ENCODE measurements around the gene PRKD1.

PRKD1 gene

GRCh38 chr14:29930283-29930682, 2.6 kb upstream of the PRKD1 start:
- Histone ChIP-seq H3K9me3 (ENCODE audit: insufficient read depth, low read length, severe bottlenecking) (no peaks in the 10 kb centered on the region), H3K27ac (ENCODE audit: low read length) (no peak overlapping the region), H3K4me2 (ENCODE audit: insufficient read depth, low read length) (no peak overlapping the region), H3K36me3 (ENCODE audit: insufficient read depth, low read length) (no peaks in the 10 kb centered on the region), H4K20me1 (ENCODE audit: insufficient read depth, low read length) (no peaks in the 10 kb centered on the region), H3K79me2 (ENCODE audit: insufficient read depth, low read length) (no peaks in the 10 kb centered on the region), H3K9ac (ENCODE audit: low read depth, low read length) (no peak overlapping the region), H3K4me1 (ENCODE audit: insufficient read depth, low read length) (no peaks in the 10 kb centered on the region), H2AFZ (ENCODE audit: low read depth, low read length) (no peak overlapping the region), H3K4me3 (ENCODE audit: low read depth in 1 of 2, low read length in 2 of 2) (no peak overlapping the region), H3K27me3 (ENCODE audit: insufficient read depth, low read length, poor library complexity) (no peaks in the 10 kb centered on the region)
- no peak for DNase-seq
- TF ChIP-seq, protein P1, sequence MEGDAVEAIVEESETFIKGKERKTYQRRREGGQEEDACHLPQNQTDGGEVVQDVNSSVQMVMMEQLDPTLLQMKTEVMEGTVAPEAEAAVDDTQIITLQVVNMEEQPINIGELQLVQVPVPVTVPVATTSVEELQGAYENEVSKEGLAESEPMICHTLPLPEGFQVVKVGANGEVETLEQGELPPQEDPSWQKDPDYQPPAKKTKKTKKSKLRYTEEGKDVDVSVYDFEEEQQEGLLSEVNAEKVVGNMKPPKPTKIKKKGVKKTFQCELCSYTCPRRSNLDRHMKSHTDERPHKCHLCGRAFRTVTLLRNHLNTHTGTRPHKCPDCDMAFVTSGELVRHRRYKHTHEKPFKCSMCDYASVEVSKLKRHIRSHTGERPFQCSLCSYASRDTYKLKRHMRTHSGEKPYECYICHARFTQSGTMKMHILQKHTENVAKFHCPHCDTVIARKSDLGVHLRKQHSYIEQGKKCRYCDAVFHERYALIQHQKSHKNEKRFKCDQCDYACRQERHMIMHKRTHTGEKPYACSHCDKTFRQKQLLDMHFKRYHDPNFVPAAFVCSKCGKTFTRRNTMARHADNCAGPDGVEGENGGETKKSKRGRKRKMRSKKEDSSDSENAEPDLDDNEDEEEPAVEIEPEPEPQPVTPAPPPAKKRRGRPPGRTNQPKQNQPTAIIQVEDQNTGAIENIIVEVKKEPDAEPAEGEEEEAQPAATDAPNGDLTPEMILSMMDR (IDR thresholded peaks at IDR 0.05; ENCODE audit: borderline replicate concordance, extremely low read depth, low read length, poor library complexity, severe bottlenecking): no peak
- no peak for TF ChIP-seq EZH2 (IDR thresholded peaks at IDR 0.05; ENCODE audit: borderline replicate concordance, low read depth, low read length, severe bottlenecking)
- no peak for ATAC-seq (ENCODE audit: insufficient read depth, low read depth)

GRCh38 chr14:29928117-29928640, 532 bp upstream of the PRKD1 start:
- Histone ChIP-seq H3K27ac (ENCODE audit: low read length) (no peak overlapping the region), H3K36me3 (ENCODE audit: insufficient read depth, low read length) (no peaks in the 10 kb centered on the region), H3K4me1 (ENCODE audit: insufficient read depth, low read length) (no peaks in the 10 kb centered on the region), H3K9ac (ENCODE audit: low read depth, low read length) (no peak overlapping the region), H3K4me3 (ENCODE audit: low read depth in 1 of 2, low read length in 2 of 2) (no peak overlapping the region), H3K9me3 (ENCODE audit: insufficient read depth, low read length, severe bottlenecking) (no peaks in the 10 kb centered on the region), H3K4me2 (ENCODE audit: insufficient read depth, low read length) (no peak overlapping the region), H3K79me2 (ENCODE audit: insufficient read depth, low read length) (no peaks in the 10 kb centered on the region), H3K27me3 (ENCODE audit: insufficient read depth, low read length, poor library complexity) (no peaks in the 10 kb centered on the region), H2AFZ (ENCODE audit: low read depth, low read length) (no peak overlapping the region), H4K20me1 (ENCODE audit: insufficient read depth, low read length) (no peaks in the 10 kb centered on the region)
- ATAC-seq (ENCODE audit: insufficient read depth, low read depth) (no peak), DNase-seq (no peak)
- TF ChIP-seq, protein P1 (IDR thresholded peaks at IDR 0.05; ENCODE audit: borderline replicate concordance, extremely low read depth, low read length, poor library complexity, severe bottlenecking): no peak

DNA sequence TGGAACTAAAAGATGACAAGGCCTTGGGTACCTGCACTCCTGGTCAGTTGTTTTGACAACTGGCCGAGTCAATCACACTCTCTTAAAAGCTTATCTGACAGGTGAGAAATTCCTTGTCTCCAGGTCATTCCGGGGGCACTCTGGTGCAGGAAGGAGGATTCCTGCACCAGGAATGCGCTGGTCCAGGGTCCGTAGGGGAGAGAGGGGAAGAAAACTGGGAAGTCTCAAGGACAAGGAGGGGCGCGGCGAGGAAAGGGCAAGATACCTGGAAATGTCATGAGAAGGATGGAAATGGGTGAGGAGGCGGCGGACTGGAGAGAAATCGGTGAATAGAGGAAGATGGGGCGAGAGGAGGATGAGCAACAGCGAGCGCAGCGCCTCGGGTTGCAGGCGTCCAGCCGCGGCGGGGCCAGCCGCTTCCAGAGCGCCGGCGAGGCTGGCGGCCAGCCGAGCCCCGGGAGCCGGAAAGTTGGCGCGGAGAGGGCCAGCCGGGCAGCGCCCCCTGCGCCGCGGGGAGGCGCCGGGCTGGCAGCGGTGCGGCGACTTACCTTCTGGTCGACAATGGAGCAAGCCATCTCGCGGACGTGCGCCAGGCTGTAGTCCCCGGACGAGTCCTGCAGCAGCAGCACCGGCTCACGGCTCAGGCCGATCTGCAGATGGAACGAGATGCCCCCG, 809 bp downstream of the PRKD1 start:
- Histone ChIP-seq H2AFZ (ENCODE audit: low read depth, low read length) (no peak overlapping the region), H3K27me3 (ENCODE audit: insufficient read depth, low read length, poor library complexity) (no peaks in the 10 kb centered on the region), H3K4me3 (ENCODE audit: low read depth in 1 of 2, low read length in 2 of 2) (no peak overlapping the region), H3K79me2 (ENCODE audit: insufficient read depth, low read length) (no peaks in the 10 kb centered on the region), H4K20me1 (ENCODE audit: insufficient read depth, low read length) (no peaks in the 10 kb centered on the region), H3K27ac (ENCODE audit: low read length) (no peak overlapping the region), H3K4me1 (ENCODE audit: insufficient read depth, low read length) (no peaks in the 10 kb centered on the region), H3K36me3 (ENCODE audit: insufficient read depth, low read length) (no peaks in the 10 kb centered on the region), H3K9ac (ENCODE audit: low read depth, low read length) (no peak overlapping the region), H3K4me2 (ENCODE audit: insufficient read depth, low read length) (no peak overlapping the region), H3K9me3 (ENCODE audit: insufficient read depth, low read length, severe bottlenecking) (no peaks in the 10 kb centered on the region)
- TF ChIP-seq, protein P1 (IDR thresholded peaks at IDR 0.05; ENCODE audit: borderline replicate concordance, extremely low read depth, low read length, poor library complexity, severe bottlenecking): no peak
- TF ChIP-seq EZH2 (IDR thresholded peaks at IDR 0.05; ENCODE audit: borderline replicate concordance, low read depth, low read length, severe bottlenecking): no peak
- no peak for ATAC-seq (ENCODE audit: insufficient read depth, low read depth)
- no peak for DNase-seq

Data from DND-41 (cell line).